HG02884 (cell line): ENCODE results near the gene GPR160.

Experiments
- ATAC-seq: cut with Tn5 transposase; IDR thresholded peaks from one replicate; pipeline ENCODE4 v1.9.1; 2021; ENCODE audit warnings: mild to moderate bottlenecking, moderate library complexity; ENCODE audit not compliant: unreplicated experiment

The GPR160 gene

DNA sequence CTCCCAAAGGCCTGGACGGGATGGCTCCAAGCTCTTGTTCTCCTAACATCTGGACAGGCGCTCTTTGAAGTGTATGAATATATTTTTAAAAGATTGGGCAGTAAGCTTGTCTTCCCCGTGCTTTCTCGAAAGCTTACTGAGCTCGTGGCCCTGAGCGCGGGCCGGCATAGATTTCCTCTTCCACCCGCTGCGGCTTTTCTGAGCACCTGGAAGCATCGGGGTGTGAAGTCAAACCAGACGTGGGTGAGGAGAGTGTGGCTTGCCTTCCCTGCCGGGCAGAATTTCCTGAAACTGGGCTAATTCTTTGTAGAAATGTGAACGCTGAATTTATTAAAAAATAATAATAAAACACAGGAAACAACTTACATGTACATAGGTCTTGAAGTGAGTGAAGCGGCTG lies 25.9 kb downstream of the GPR160 start:
- ATAC-seq = no peak

DNA sequence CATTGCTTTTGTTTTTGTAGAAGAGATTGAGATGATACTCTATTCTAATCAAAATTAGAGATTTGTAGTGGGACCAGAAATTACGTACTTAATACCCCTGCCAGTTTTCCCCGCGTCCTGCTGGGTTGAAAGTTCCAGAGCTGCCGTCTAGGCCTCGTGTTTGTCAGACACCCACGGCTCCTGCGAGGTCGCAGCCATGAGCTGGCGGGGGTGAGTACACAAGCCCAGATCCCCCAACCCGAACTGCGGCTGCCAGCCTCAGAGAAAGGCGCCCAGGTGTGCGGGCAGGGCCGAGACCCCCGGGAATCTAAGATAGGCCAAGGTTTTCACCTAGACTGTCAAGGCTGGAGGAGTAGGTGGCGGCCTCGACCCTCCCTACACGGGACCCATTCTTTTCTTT lies 26.3 kb downstream of the GPR160 start:
- ATAC-seq = no peak

DNA sequence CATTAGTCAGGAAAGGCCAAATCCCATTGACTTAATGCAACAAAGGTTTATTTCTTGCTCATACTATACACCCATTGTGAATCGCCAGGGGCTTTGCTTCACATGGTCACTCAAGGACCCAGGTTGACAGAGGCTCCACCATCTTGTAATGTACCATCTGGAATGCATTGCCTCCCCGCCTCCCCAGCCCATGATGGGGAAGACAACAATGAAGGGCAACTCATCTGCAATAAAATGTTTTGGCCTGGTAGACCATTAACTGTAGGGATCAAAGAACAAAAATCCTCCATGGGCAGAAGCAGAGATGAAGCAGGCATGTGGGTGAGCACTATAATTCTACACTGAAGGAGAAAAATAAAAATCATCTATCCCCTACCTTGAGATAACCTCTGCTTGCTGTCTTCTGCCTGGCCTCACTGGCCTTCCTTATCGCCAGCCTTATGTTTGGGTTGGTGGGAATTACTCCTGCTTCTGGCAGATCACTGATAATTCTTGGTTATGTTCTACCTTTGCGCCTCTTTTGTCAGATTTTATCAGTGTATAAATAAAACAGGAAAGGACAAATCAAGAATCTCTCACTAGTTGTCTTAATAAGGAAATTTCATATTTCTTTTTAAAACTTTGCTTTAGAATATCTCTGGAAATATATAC lies 37.8 kb downstream of the GPR160 start:
- no peak for ATAC-seq

DNA sequence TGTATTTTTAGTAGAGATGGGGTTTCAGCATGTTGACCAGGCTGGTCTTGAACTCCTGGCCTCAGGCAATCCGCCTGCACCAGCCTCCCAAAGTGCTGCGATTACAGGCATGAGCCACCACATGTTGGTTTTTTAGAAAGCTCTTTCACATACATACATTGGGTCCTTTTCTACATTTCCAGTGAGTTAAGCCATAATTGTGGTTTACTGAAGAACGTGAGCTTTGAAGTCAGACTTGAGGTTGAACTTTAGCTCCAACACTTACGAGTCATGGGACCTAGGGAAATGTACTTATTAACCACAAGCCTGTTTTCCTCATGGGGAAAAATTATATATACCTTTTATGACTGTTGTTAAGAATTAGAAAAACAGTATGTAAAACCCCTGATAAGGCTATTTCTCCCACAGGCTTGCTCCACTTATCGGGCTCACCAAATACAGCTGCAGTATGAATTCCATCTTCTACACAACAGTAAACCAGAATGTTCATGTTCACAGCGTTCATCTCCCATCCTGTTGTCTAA lies 39.0 kb downstream of the GPR160 start:
- ATAC-seq = no peak

DNA sequence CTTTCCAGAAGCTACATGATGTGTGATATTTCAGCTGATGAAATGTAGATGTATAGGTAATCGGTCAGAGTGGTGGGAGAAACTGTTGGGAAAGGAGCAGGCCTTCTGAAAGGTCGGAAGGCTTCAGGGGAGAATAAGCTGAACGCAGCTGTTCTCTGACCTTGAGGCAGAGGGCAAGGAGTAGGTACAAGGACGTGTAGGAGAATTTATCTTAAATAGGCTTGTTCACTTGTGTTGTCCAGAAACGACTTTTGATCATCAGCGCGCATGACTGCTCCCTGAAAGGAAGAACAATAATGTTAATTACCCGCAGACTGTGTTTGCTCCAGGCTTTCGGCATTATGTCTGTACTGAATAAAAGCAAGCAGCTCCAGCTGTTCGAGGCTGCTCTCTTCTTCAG lies 39.6 kb downstream of the GPR160 start:
- ATAC-seq = no peak

DNA sequence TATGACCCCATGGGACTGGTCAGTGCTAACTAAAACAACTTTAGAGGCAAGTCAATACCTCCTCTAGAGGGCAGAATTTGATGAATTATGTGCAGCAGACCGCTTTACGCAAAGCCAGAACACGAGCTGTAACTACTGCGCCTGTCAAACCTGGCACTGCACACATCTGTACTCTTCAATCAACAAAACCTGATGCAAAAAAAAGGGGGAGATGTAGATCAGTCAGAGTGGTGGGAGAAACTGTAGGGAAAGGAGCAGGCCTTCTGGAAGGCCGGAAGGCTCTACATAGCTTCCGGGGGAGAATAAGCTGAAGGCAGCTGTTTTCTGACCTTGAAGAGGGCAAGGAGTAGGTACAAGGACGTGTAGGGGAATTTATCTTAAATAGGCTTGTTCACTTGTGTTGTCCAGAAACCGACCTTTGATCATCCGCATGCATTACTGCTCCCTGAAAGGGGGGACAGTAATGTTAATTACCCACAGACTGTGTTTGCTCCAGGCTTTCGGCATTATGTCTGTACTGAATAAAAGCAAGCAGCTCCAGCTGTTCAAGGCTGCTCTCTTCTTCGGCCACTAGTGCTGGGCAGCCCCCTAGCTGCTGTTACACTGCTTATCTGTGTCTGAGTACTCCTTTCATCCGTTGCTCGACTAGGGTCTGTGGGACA lies 41.0 kb downstream of the GPR160 start:
- no peak for ATAC-seq

DNA sequence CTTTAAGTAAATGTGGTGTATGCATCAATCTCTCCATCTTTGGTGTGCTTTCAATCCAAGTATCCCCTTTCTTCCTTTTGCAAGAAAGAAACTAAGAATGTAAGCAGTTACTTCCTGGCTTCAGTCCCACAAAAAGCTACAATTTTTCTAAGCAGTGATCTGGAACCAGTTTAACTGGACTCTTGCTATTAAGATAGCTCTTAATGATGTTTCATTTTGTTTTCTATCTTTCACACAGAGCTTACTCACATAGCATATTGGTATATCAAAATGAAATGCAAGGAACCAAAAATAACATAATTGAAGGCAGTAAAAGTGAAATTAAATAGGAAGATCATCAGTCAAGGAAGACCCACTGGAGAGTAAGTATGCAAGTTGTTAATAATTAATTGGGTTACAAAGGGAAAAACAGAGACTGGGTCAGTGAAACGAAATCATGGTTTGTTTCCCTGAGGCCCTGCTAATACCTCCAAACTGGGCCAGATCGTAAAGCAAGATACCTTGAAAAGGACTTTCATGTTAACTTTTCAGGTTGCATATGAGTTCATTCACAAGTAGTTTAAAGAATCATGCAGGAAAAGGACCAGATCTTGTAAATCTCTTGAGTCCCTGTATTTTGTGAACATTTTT lies 41.9 kb downstream of the GPR160 start:
- no peak for ATAC-seq

DNA sequence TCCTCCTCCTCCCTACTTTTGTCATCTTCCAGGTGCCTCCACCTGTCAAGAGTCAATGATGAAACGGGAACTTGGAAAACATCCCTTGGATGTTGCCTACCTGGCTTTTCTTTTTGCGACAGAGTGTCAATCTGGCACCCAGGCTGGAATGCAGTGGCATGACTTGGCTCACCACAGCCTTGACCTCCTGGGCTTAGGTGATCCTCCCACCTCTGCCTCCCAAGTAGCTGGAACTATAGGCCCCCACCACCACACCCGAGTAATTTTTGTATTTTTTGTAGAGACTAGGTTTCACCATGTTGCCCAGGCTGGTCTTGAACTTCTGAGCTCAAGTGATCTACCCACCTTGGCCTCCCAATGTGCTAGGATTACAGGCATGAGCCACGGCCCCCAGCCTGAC lies 42.8 kb downstream of the GPR160 start:
- ATAC-seq = no peak

DNA sequence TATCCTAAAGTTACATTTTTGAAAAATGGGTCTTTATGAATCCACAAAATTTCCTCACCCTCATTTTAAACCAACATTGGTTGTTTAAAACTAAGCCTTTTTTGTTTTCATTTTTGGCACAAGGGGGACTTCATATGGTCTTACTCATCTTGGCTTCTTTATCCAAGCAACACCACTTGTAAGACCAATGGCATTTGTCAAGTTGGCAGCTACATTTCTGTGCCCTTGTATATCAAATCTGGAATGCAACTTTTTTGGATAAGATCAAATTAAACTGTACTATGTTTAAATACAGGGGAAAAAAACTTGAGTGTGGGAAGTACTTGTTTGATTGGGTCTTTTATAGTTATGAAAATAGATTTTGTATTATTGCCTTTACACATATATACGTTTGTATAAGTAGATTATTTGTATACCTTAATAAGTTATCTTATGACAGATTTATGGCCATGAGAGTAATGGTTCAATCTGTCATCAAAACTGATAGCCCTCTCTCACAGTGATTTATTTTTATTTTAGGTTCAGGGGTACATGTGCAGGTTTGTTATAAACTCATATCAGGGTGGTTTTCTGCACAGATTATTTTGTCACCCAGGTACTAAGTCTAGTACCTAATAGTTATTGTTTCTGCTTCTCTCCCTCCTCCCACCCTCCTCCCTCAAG lies 43.4 kb downstream of the GPR160 start:
- ATAC-seq = no peak

DNA sequence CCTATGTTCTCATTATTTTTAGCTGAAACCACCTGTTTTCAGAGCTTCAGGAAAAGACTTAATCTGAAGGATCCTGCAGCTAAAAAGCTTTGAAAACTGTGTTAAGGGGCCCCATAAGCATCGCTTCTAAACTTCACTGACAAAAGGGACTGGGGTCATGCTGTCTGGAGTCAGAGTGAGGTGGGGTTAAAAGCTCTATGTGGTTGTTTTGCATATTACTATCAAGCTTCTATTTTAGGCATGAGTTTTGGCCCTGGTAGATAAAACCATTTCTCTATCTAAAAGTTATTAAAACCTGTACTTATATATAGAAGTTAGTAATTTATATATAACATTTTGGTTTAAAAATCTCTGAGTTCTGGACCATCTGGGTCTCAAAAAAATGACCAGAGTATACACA lies 45.5 kb downstream of the GPR160 start:
- ATAC-seq = no peak

DNA sequence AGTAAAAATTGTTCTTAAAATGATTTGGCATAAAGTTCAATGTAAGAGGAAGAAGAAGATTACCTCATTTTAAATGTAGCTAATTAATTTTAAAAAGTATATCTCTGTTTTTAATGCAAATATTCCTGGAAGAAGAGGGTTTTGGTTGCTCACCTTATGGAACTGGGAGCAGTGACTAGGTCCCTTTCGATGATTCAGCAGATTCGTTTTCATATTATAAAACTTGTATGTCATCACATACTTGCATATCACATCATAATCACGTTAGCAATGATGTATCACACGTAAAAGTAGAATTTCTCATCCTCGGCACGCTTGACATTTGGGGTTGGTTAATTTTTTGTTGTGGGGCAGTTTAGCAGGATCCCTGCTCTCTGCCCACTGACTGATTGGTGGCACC lies 47.6 kb downstream of the GPR160 start:
- ATAC-seq = no peak

DNA sequence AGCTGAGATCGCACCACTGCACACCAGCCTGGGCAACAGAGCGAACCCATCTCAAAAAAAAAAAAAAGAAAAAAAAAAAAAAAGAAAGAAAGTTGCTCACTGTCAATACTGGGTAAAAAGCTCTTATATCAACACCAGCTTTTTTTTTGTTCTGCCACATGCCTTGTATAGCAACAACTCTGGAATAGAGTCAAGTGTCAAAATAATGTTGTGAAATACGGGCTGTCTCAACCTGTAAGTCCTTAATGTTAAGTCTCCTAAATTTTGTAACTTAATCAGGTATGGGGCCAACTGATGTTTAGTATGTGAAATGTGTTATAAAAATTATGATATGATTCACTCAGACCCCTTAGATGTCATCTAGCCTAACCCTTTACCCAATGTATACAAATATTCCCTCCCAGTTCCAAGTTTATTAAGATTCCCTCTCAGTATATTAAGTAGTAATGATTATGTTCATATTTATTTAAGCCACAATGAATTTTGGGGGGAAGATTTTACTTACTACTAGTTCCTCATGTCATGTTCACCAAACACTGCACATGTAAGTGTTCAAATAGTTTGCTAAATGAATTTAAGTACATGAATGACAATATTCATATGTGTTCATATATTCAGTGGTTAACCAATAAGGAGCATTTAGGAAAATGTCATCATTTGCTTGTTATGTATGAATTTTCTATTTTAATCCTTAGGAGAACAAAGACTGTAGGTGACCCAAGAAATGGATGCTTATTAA lies 52.2 kb downstream of the GPR160 start:
- no peak for ATAC-seq

DNA sequence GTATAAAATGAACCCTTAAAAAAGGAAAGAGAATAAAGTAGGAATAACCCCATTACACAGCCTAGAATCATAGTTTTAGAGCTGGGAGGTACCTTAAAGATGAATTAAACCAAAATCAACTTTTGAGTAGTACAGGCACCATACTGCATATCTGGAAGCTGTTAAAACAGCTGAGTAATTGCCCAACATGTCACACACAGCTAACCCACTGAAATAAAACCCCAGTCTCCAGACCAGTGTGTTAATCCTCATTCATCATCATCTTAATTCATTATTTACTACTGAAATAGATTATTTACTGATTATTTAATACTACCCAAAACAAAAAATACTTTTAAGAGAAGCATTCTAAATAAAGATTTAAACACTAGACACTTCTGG lies 52.8 kb downstream of the GPR160 start:
- ATAC-seq = no peak

DNA sequence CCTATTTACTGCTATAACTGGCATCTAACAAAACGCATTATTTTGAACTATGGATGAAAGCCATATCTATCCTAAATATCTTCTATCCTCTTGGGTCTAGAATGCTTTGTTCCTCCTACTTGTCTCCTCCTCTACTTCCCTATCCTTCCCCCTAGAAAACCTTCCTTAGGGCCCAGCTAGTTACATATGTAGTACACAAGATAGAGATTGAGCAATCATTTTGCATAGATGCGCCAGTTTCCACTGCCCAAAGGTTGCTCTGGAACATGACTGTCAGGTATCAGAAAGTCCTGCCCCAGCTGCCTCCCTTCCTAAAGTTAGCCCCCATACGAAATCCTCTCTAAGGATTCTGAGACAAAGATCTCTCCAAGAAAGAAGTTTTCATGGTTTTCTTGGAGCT lies 55.1 kb downstream of the GPR160 start:
- no peak for ATAC-seq

DNA sequence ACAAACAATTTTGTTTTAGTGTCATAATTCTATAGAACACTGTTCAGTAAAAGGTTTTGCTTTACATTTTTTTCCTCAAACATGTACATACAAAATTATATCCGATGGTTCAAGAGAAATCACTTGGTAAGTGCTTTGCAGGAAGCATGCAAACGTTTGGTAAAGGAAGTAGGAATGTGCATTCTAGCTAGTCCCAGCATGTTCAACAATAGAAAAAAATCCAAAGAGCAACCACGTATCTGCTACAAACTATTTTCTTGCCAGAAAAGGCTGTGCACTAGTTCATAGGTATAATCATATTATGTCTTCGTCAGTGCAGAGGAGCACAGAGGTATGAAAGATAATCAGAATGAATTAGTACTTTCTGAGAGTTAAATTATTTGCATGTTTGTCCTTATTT lies 58.0 kb downstream of the GPR160 start:
- ATAC-seq = no peak

DNA sequence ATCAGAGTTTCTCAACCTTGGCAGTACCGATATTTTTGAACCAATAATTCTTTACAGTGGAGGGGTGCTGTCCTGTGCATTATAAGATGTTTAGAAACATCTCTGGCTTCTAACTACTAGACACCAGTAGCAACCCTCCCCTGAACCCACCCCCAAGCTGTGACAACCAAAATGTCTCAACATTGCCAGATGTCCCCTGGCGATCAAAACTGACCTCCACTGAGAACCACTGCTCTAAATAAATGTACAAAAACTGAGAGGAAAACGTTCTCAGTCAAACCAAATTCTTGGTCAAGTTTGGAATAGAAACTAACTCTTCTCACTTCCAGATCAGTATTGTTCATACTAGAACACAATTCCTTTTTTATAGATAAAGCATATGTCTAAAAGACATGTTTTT lies 58.5 kb downstream of the GPR160 start:
- no peak for ATAC-seq

DNA sequence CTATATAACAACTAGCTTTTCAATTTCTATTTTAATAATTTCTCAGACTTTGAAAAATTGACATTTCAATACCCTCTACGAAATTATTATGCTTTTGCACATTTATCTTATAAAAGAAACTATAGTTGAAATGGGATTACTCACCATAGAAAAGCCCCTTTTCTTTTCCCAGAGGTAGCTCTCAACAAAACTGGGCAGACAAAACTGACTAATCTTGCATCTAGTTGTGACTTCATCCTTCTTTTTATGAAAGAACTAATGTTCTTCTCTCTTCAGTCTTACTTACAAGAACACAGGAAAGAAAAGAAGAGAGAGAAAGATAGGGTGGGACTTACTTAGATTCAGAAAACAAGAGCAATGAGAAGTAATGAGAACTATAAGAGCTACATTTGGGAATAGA lies 61.0 kb downstream of the GPR160 start:
- no peak for ATAC-seq

DNA sequence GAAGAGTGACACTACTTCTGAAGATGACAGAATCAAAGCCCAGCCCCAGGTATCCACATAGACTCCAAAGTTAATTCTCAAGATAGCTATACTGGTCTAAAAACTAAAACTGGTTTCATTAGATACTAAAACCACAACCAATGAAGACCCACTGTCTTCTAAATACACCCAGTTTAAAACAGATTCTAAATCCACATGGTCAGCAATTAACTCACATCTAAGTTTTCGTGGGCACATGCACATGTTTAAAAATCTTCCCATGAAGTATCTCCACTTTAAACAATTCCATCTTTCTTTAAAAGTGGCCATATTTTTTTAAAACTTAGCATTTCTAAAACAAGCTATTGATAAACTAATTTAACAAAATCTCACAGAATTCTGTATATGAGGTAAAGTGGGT lies 63.1 kb downstream of the GPR160 start:
- no peak for ATAC-seq

DNA sequence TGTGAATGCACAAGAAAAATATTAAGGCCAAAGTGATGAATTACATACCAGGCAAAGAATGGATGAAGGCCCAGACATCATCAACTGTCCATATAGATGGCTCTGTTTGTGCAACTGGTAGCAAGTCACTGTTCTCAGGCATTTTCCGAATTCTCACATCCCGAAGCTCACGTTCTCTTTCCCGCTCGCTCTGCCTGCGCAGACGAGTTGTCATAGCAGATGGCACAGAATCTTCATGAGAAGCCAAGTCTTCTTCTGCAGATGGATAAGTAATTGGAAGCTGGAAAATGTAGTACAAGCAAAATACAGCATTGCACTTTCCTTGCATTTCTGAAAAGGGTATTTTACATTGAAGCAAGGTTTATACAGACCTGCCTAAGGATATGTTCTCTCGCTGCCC lies 64.6 kb downstream of the GPR160 start:
- ATAC-seq = no peak

DNA sequence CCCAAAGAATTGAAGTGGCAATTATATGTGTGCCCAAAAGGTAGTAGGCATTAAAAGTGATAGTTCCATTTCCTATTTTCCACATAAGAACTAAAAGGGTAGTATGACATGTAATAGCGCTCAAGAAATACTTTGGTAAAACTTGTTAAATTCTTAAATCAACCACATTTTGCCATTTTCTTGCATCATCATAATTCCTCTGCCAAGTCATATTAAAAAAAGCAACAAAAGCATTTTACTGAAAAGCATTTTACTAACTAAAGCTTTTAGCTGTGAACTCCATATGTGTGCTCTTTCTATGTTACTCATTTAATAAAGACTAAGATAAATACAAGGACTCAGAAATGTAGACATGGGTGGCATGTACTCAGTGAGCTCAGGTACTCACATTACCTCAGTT lies 70.1 kb downstream of the GPR160 start:
- ATAC-seq = no peak

DNA sequence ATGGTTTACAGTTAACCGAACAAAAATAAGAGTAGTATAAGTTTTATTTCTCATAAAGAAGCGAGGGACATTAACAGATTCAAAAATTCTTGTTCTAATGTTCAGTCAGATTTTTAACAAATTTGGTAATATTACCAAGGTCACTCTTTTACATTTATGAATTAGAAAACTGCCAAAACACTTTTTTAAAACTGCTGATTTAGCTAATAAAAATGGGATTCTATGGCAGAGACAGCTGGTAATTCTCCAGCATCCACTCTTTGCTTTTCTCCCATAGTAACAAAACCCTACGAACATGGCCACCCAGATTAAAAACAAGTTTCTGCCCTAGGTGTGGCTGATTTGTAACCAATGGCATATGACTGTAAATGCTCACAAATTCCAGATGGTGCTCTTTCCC lies 71.2 kb downstream of the GPR160 start:
- no peak for ATAC-seq
